HEK293T (cell line): ENCODE results near the gene CAB39L.

Experiments
- BHLHE40 ChIP-seq: fragments of 450-650 bp; IDR thresholded peaks from 2 replicates; pipeline ENCODE4 v1.6.1; 2016; ENCODE audit warnings: mild to moderate bottlenecking, moderate library complexity, borderline replicate concordance
- ELF4 ChIP-seq: fragments of 450-650 bp; IDR thresholded peaks from 2 replicates; pipeline ENCODE4 v1.6.1; 2017; ENCODE audit warnings: antibody characterized with exemption
- NFRKB ChIP-seq: fragments of 450-650 bp; IDR thresholded peaks from 2 replicates; pipeline ENCODE4 v1.6.1; 2016; ENCODE audit warnings: mild to moderate bottlenecking, moderate library complexity
- PKNOX1 ChIP-seq: fragments of 450-650 bp; IDR thresholded peaks from 2 replicates; pipeline ENCODE4 v1.6.1; 2016
- TARDBP ChIP-seq: fragments of 450-650 bp; IDR thresholded peaks from 2 replicates; pipeline ENCODE4 v1.6.1; 2016
- ZNF384 ChIP-seq: fragments of 450-650 bp; IDR thresholded peaks from 2 replicates; pipeline ENCODE4 v1.6.1; 2016

GRCh38 chr13:49368688-49369087 lies 75.2 kb downstream of the CAB39L start:
- TF ChIP-seq PKNOX1 (no peak), ZNF384 (no peak), TARDBP (no peak), ELF4 (no peak), BHLHE40 (no peak), NFRKB (no peak)
